T47D (cell line): ENCODE measurements around the gene CDH19.
"Not testable (repeated sequence)": the region's sequence is repeated elsewhere in the genome, so short reads cannot be mapped to it uniquely, and the experiment has no call there.

Experiments
- DNase-seq, 2 experiments: peaks; one replicate each; pipeline versions ENCODE4 v3.0.0 to v3.0.0-alpha.2; 2011 to 2012; ENCODE audit warnings: low read depth in 1 of 2, low spot score in 1 of 2
- JUND ChIP-seq: IDR thresholded peaks from 2 replicates; pipeline ENCODE4 v1.6.1; 2012; ENCODE audit warnings: low read depth
- in situ Hi-C: cut with HindIII; loops from 2 replicates; pipeline ENCODE4 v1.10.0; 2016; ENCODE audit warnings: low sequenced_read_pairs, low pct_unique_long_range_greater_than_20kb

The CDH19 gene

DNA sequence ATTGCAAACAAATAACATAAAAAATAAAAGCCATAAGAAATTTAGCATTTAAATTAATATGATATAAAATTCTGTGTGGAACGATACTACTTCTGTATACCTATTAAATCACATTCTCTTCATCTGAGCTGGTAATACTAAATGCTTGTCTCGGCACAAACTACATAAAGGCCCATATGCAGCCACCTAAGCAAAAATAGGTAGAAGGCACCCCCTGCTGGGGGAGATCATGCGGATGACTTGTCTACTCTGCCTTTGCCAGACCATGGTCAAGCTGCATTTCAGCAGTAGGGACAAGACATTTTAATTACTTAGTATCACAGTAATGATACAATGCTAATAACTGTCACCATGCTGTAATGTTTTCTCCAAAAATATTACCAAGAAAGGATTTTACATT lies 108.0 kb downstream of the CDH19 start:
- in situ Hi-C loops = no loop called here
- DNase-seq = peak; percentile 2 to 82
- no peak for TF ChIP-seq JUND

DNA sequence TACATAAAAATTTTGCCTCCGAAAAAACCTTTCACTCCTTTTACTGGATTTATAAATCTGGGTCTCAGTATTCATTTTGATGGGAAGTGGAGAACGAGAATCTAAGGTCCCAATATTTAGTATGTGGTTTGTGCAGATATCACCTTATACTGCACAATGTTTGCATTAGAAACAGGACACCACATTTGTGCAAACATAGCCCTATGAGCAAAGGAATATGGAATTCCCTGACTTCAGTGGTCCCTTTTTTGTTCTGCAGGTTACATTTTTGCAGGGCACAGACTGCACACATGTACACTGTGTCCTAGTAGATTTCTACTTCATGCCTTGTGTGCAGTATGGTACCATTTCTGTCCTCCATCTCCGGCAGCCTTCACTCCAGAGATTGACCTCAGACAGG lies 130.0 kb downstream of the CDH19 start:
- DNase-seq = peak in 1 of 2 experiments; percentile 54
- in situ Hi-C loops = no loop called here
- no peak for TF ChIP-seq JUND

DNA sequence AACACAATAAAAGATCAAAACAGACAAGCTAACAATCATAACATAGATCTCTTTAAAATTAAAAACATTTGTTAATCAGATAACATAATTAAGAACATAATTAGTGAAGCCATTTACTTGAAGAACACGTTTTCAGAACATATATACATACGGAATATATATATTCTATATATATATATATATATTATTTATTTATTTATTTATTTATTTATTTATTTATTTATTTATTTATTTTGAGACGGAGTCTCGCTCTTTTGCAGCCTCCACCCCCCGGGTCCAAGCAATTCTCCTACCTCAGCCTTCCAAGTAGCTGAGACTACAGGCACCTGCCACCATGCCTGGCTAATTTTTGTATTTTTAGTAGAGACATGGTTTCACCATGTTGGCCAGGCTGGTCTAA lies 137.7 kb downstream of the CDH19 start:
- DNase-seq, in situ Hi-C loops: not testable (repeated sequence)

DNA sequence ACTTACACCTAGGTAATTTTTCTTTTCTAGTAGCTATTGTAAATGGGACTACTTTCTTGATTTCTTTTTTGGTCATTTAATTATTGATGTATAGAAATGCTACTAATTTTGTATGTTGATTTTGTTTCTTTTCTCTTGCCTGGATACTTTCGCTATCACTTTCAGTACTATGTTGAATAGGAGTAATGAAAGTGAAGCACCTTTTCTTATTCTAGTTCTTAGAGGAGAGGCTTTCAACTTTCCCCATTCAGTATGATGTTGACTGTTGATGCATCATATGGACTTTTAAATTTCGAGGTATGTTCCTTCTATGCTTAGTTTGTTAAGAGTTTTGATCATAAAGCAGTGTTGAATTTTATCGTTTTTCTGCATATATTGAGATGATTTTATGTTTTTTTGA lies 142.5 kb downstream of the CDH19 start:
- no peak for DNase-seq
- in situ Hi-C loops = no loop called here
- no peak for TF ChIP-seq JUND

DNA sequence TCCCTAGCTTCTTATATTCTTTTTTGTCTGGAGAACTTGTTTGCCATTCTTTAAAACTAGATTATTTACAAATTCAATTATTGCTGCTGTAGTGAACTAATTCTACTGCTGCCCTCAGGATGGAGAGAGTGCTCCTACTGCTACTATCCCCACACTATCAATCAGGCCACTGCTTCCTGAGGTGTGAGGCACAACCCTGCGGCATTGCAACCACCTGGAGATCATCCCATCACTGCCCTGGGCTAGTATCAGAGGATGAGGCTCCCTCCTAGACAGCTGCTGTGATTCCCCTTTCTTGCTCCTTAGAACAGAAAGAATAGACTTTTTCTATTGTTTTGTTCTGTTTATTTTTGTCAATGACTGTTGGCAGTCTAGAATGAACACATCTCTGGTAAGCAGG lies 146.6 kb downstream of the CDH19 start:
- in situ Hi-C loops = no loop called here
- TF ChIP-seq JUND = no peak
- no peak for DNase-seq
